K562 (cell line): ENCODE data around the gene TMEM203. TPM values are rescaled to one million over a fixed set of nuclear protein-coding genes. Genes with fewer than 3 reads are reported as not detected.

ENCODE experiments used
- ARID3A ChIP-seq: IDR thresholded peaks from 2 replicates; pipeline ENCODE4 v1.6.1; 2012; ENCODE audit warnings: low read depth, low read length, improper control_type of control experiment, borderline replicate concordance
- BACH1 ChIP-seq: fragments of 200-800 bp; sonication (Bioruptor generic); IDR thresholded peaks from 2 replicates; pipeline ENCODE4 v1.6.1; 2016; ENCODE audit warnings: missing genetic modification characterization, missing compliant biosample characterization
- BDP1 ChIP-seq: IDR thresholded peaks from 3 replicates; pipeline ENCODE4 v1.6.1; 2011; ENCODE audit not compliant: insufficient read length, insufficient read depth
- CTCF ChIP-seq, 3 experiments: IDR thresholded peaks in 2 of 3; conservative IDR thresholded peaks in 1 of 3; 2 replicates each; pipeline ENCODE4 v1.5.1; 2011 to 2012; ENCODE audit warnings: low read length in 3 of 3, mild to moderate bottlenecking in 3 of 3, control low read depth in 2 of 3, improper control_type of control experiment in 1 of 3, inconsistent platforms in 1 of 3, low read depth in 1 of 3, mixed read lengths in 1 of 3, moderate library complexity in 1 of 3; ENCODE audit not compliant: insufficient read depth in 2 of 3
- DDX20 ChIP-seq: fragments of 450-650 bp; IDR thresholded peaks from 2 replicates; pipeline ENCODE4 v1.6.1; 2016; ENCODE audit warnings: missing genetic modification characterization, low read depth, mild to moderate bottlenecking, missing compliant biosample characterization, moderate library complexity
- DPF2 ChIP-seq: fragments of 450-650 bp; IDR thresholded peaks from 2 replicates; pipeline ENCODE4 v1.6.1; 2016
- ETS1 ChIP-seq: conservative IDR thresholded peaks from 2 replicates; pipeline ENCODE4 v1.6.1; 2011; ENCODE audit warnings: low read depth, mild to moderate bottlenecking, low read length; ENCODE audit not compliant: control insufficient read depth
- EZH2 ChIP-seq: IDR thresholded peaks from 2 replicates; pipeline ENCODE4 v1.6.1; 2012; ENCODE audit warnings: low read depth, mild to moderate bottlenecking, inconsistent platforms, low read length, borderline replicate concordance
- KDM5B ChIP-seq: fragments of 200-600 bp; sonication (generic); IDR thresholded peaks from 2 replicates; pipeline ENCODE4 v1.6.1; 2012; ENCODE audit warnings: low read depth, mild to moderate bottlenecking, moderate library complexity, low read length, control low read depth, inconsistent platforms; ENCODE audit not compliant: insufficient replicate concordance
- MEF2D ChIP-seq: conservative IDR thresholded peaks from 2 replicates; pipeline ENCODE4 v1.6.1; 2016; ENCODE audit warnings: low read depth, missing genetic modification characterization, missing compliant biosample characterization
- MXI1 ChIP-seq: IDR thresholded peaks from 2 replicates; pipeline ENCODE4 v1.6.1; 2011; ENCODE audit warnings: low read depth, mild to moderate bottlenecking, improper control_type of control experiment, low read length
- NR3C1 ChIP-seq: sonication (generic); formaldehyde crosslinking; IDR thresholded peaks from 2 replicates; pipeline ENCODE4 v1.8.1; 2022; ENCODE audit warnings: missing genetic modification reagents
- NUFIP1 ChIP-seq: fragments of 450-650 bp; IDR thresholded peaks from 2 replicates; pipeline ENCODE4 v1.6.1; 2018; ENCODE audit not compliant: partially characterized antibody
- PTBP1 ChIP-seq: fragments of 200-400 bp; formaldehyde crosslinking; IDR thresholded peaks from 2 replicates; pipeline ENCODE4 v1.6.1; 2017; ENCODE audit warnings: low read depth, low read length
- SAP30 ChIP-seq: fragments of 200-600 bp; sonication (generic); IDR thresholded peaks from 2 replicates; pipeline ENCODE4 v1.6.1; 2012; ENCODE audit warnings: borderline replicate concordance, low read depth, mild to moderate bottlenecking, moderate library complexity, low read length, control low read depth, inconsistent platforms; ENCODE audit not compliant: insufficient read depth, poor library complexity, severe bottlenecking
- SP1 ChIP-seq: sonication (generic); formaldehyde crosslinking; IDR thresholded peaks from 2 replicates; pipeline ENCODE4 v1.8.1; 2022; ENCODE audit warnings: mild to moderate bottlenecking, missing genetic modification reagents
- ZBTB33 ChIP-seq: sonication (generic); formaldehyde crosslinking; IDR thresholded peaks from 2 replicates; pipeline ENCODE4 v1.8.1; 2023; ENCODE audit warnings: mild to moderate bottlenecking, missing genetic modification reagents
- ZNF57 ChIP-seq: fragments of 450-650 bp; formaldehyde crosslinking; IDR thresholded peaks from 2 replicates; pipeline ENCODE4 v1.4.0; 2020; ENCODE audit warnings: mild to moderate bottlenecking, moderate library complexity
- ZNF695 ChIP-seq: fragments of 450-650 bp; formaldehyde crosslinking; IDR thresholded peaks from 2 replicates; pipeline ENCODE4 v1.4.0; 2020; ENCODE audit warnings: mild to moderate bottlenecking, moderate library complexity
- ZNF76 ChIP-seq: fragments of 250-450 bp; sonication (Bioruptor Pico); IDR thresholded peaks from 2 replicates; pipeline ENCODE4 v1.4.0; 2020; ENCODE audit warnings: mild to moderate bottlenecking, moderate library complexity, borderline replicate concordance
- ZZZ3 ChIP-seq: fragments of 450-650 bp; IDR thresholded peaks from 2 replicates; pipeline ENCODE4 v1.6.1; 2016; ENCODE audit warnings: antibody characterized with exemption, mild to moderate bottlenecking, moderate library complexity
- polyA plus RNA-seq, 8 experiments: library from polyadenylated mRNA; depleted of rRNA in 4 of 8; stranded (reverse) in 5 of 8; unstranded in 3 of 8; fragments of >200 nt; fragmentation: Nextera tagmentation in 2 of 8; fragmentation: Illumina TruSeq in 1 of 8; extraction: Ambion mirVana in 2 of 8; extraction: Trizol in 1 of 8; gene quantifications; 2 replicates each; pipeline versions ENCODE4 v1.2.1 to v1.2.3, GENCODE V29; 2011 to 2014; ENCODE audit warnings: inconsistent platforms in 1 of 8, missing spikeins in 1 of 8
- total RNA-seq, 7 experiments: library from RNA; depleted of rRNA in 6 of 7; stranded (reverse); fragments of >200 nt in 6 of 7; fragmentation: Illumina TruSeq in 2 of 7; extraction: Trizol in 2 of 7; gene quantifications; 2 replicates each; pipeline versions ENCODE4 v1.2.1 to v1.2.3, GENCODE V29; 2011 to 2021; ENCODE audit warnings: low replicate concordance in 1 of 7

The TMEM203 gene
- total and polyA plus RNA-seq, 9 of the 15 experiments (the other 6 are each of a cell fraction or from before 2014, with no cell fraction given): 8.8 to 59.5 (median 37.6) TPM

GRCh38 chr9:137240841-137241489, 35.5 kb upstream of the TMEM203 start, which contains the start of gene TUBB4B (continued):
- TF ChIP-seq ARID3A: peak; percentile 88; the same call in 1 of the 2 replicates
- peak; percentile 63 for TF ChIP-seq ETS1
- TF ChIP-seq NUFIP1: no peak
- no peak; a peak in 1 of 6 replicates for TF ChIP-seq CTCF (IDR thresholded peaks at IDR 0.05 in 2 of 3, conservative IDR thresholded peaks at IDR 0.05 in 1 of 3; ENCODE audit: insufficient read depth in 2 of 3, low read depth in 1 of 3, low read length in 3 of 3)
- TF ChIP-seq MXI1: 0 out of 2 replicates have a peak, but pooled peaks have one; percentile 57
- TF ChIP-seq KDM5B: peak; percentile 99
- no peak for TF ChIP-seq ZNF76 (CRISPR knock-in tag)
- TF ChIP-seq ZNF57: no peak
- peak; percentile 95 for TF ChIP-seq SP1 (CRISPR knock-in tag)
- TF ChIP-seq EZH2: no peak
- TF ChIP-seq BACH1 (tag): no peak
- TF ChIP-seq BDP1: no peak
- no peak for TF ChIP-seq MEF2D (tag)
- TF ChIP-seq ZZZ3: no peak
- no peak for TF ChIP-seq ZNF695 (CRISPR knock-in tag)
- TF ChIP-seq PTBP1: no peak
- TF ChIP-seq SAP30: peak; percentile 6
- TF ChIP-seq DDX20 (tag): no peak
- TF ChIP-seq NR3C1: no peak
- TF ChIP-seq ZBTB33 (CRISPR knock-in tag): peak; percentile 53
- no peak for TF ChIP-seq DPF2
